ENCODE results near the gene CTAGE1.
"Not testable (repeated sequence)": the region's sequence is repeated elsewhere in the genome, so short reads cannot be mapped to it uniquely, and the experiment has no call there.

Gene CTAGE1, protein sequence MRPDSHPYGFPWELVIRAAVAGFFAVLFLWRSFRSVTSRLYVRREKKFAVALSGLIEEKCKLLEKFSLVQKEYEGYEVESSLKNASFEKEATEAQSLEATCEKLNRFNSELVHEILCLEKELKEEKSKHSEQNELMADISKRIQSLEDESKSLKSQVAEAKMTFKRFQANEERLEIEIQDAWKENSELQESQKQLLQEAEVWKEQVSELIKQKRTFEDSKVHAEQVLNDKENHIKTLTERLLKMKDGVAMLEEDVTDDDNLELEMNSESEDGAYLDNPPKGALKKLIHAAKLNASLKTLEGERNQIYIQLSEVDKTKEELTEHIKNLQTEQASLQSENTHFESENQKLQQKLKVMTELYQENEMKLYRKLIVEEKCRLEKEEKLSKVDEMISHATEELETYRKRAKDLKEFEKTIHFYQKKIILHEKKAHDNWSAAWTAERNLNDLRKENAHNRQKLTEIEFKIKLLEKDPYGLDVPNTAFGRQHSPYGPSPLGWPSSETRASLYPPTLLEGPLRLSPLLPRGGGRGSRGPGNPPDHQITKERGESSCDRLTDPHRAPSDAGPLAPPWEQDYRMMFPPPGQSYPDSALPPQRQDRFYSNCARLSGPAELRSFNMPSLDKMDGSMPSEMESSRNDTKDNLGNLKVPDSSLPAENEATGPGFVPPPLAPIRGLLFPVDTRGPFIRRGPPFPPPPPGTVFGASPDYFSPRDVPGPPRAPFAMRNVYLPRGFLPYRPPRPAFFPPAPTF

GRCh38 chr18:22417496-22418188, at the start of gene CTAGE1:
CTAGE1 (minus strand) TSS chr18:22417915; CDS start chr18:22417811, 104 bp downstream.
- no peak for DNase-seq

GRCh38 chr18:22466608-22467395, 49.1 kb upstream of the CTAGE1 start:
- DNase-seq: no peak

DNA sequence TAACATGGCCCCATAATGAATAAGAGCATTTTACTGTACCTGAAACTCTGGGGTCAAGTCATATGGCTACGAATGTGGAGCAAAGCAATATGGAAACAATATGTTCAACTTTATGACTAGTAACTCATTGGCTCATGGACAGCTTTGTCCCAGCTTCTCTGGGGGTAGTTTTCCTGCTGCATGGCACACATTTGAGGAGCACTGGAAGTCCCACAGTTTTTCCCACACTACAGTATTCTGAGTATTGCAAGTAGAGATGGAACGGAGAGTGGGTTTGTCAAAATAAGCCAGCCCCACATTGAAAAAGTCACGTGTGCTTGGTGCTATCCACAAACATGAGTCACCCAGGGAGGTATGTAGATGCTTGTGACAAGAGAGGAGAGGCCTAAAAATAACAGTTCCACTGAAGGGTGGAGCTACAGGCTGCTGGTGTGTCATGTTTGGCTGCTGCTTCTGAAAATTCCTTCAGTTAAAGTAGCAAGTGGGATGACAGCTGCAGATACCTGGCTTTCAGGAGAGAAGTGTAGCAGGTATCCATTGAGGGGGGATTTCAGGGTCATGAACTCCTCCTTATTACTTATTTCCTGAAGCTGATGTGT, 48.2 kb upstream of the CTAGE1 start:
- no peak for DNase-seq

DNA sequence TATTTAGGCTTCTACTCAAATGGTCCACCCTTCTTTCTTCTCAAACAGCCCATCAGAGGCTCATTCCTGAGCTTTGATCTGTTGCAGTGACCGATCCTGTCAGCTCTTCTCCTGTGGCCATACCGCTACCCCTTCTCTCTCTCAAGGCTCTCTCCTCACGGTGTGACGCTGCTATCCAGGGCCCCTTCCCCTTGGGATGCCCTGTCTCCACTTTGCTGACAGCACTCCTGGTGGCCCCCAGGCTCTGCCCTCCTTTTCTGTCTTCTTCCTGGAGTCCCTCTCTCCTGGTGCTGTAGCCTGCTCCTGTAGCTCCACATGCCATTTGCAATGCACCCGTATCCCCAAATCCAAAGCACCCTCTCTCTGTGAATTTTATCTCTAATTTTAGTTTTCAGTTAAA, 45.4 kb upstream of the CTAGE1 start:
- DNase-seq: no peak

GRCh38 chr18:22459491-22459890, 41.8 kb upstream of the CTAGE1 start:
- DNase-seq: no peak

- no peak for DNase-seq
Measured at GRCh38 chr18:22457524-22457923, 39.8 kb upstream of the CTAGE1 start.

- DNase-seq: no peak
Measured at GRCh38 chr18:22456547-22456946, 38.8 kb upstream of the CTAGE1 start.

DNA sequence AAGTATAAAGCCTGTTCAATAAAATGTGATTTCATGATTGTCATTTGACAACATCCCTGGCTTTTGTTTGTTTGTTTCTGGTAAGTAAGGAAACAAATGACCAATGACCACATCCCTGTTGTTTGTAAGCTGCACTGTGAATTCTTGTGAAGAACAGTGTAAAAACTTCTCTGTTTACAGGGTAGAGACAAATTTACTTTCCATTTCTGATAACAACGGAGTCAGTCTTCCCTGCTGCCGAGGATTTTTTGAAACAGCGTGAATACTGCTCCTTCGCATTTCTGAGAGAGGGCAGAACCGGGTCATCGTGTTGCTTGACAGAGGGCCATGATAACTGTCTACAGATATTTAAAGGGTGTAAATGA, 38.4 kb upstream of the CTAGE1 start:
- DNase-seq: no peak

DNA sequence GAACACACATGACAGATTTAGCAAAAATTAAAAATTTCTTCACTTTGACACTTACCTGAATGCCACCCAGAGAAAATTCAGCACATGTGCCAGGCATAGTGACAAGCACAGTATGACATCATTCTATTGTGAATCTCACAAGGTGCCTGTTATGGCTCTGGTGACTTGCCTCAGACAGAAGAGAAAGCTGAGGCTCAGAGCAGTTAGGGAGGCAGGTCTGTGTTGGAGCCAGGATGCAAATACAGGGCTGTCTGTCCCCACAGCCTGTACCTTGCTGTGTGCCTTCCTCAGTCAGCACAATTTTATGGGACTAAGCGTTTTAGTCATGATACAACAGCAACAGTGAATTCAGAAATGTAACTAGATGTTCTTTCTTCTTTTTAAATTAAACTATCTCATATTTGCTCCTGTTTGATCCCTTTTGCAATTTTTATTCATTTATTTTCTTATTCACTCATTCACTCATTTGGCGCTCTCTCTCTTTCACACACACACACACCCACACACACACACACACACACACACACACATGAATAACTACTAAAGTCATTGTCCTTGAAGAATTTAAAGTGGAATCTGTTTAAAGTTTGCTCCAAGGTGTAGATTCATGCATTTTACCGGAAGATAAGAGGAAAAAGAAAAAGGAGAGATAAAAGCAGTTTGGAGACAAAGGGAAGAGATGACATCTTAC, 37.9 kb upstream of the CTAGE1 start:
- DNase-seq: no peak

GRCh38 chr18:22453315-22453714, 35.6 kb upstream of the CTAGE1 start:
- DNase-seq: no peak

DNA sequence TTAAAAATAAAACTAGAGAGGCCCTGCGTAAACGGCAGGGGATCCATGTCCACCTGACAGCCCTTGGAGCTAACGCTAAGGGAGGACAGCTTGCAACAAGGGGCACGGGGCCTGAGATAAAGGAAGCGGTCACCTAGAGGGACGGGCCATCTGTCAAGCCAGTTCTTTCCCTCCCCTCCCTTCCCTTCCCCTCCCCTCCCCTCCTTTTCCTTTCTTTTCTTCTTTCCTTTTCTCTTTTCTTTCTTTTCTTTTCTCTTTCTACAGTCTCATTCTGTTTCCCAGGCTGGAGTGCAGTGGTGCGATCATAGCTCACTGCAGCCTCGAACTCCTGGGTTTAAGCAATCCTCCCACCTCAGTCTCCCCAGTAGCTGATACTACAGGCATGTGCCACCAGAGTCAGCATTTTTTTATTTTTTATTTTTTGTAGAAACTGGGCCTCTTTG, 34.5 kb upstream of the CTAGE1 start:
- DNase-seq: no peak

GRCh38 chr18:22451796-22452195, 34.1 kb upstream of the CTAGE1 start:
- no peak for DNase-seq

GRCh38 chr18:22450766-22451165, 33.1 kb upstream of the CTAGE1 start:
- not testable (repeated sequence) for DNase-seq

DNA sequence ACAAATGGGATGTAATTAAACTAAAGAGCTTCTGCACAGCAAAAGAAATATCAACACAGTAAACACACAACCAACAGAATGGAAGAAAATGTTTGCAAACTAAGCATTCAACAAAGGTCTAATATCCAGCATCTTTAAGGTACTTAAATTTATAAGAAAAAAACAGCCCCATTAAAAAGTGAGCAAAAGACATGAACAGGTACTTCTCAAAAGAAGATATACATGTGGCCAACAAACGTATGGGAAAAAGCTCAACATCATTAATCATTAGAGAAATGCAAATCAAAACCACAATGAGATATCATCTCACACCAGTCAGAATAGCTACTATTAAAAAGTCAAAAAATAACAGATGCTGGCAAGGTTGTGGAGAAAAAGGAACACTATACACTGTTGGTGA, 32.6 kb upstream of the CTAGE1 start:
- DNase-seq: not testable (repeated sequence)

DNA sequence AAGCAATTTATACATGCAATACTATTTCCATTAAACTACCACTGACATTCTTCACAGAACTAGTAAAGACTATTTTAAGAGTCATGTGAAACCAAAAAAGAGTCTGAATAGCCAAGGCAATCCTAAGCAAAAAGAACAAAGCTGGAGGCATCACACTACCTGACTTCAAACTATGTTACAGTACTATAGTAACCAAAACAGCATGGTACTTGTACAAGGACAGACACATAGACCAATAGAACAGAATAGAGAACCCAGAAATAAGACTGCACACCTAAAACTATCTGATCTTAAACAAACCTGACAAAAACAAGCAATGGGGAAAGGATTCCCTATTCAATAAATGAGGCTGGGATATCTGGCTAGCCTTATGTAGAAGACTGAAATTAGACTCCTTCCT, 32.0 kb upstream of the CTAGE1 start:
- not testable (repeated sequence) for DNase-seq

- DNase-seq: no peak
Measured at GRCh38 chr18:22448238-22448637, 30.5 kb upstream of the CTAGE1 start.

DNA sequence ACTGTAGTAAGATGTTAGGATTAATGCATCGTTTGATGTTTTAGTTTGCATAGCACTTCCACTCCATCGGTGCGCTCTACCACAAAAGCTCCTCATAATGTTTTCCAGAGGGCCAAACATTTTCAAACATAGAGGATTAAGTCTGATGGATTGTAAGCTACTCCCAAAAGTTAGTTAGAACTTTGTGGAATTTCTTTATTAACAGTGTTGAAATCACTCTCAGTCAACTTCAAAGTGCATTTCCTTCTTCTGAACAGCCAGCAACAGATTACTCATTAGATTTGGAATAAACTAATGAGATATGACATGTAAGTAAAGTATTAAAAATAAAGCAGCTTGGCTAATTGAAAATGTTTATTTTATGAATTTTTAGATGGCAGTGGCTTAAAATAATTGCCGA, 30.1 kb upstream of the CTAGE1 start:
- DNase-seq: no peak

DNA sequence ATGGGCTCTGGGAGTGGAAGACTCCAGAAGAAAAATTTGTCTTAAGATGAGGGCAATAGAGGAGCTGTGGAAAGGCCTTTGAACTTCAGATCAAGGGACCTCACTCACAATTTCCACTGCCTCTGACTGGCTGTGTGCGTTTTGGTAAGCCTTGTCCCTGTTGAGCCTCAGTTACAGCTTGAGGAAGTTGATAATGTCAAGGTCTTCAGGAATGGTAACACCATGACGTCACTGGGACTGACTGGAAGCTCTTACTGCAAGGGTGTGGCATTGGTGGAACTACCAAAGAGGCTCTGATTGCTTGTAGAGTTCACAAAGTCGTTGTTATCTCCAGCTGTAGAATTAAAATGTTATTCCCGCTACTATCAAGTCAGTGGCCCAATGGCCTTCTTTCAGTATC, 29.2 kb upstream of the CTAGE1 start:
- DNase-seq: no peak

- DNase-seq: no peak
Measured at GRCh38 chr18:22446325-22446724, 28.6 kb upstream of the CTAGE1 start.

DNA sequence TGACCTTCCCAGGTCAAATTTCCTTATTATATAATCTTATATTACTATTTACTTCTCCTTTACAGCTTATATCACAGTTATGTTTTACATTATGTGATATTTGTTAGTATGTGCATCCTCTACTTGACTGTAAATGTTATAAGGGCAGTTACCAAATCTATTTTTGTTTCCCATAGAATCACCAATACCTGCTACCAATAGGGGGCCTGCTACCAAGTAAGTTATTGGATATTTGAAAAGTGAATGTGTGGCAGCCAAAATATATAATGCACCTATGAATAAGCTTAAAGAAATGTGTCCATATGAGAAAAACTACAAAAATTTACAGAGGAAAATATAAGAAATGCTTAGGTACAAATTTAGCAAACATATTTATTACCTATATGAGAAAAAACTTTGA, 23.9 kb upstream of the CTAGE1 start:
- no peak for DNase-seq

GRCh38 chr18:22439447-22439846, 21.7 kb upstream of the CTAGE1 start:
- DNase-seq: no peak

GRCh38 chr18:22436136-22436535, 18.4 kb upstream of the CTAGE1 start:
- no peak for DNase-seq

All from activated CD4-positive, alpha-beta T cell treated with anti-CD3 and anti-CD28 coated beads, Interleukin-2, Interleukin-6, amounts not matched to agents 100 ng/mL and 50 ng/mL, durations not matched to agents 16 hours and 8 hours (primary cell).